DND-41 (cell line): ENCODE data around the gene AUH.

Source experiments
- ATAC-seq: fragments of 200-7000 bp; cut with Tn5 transposase; 3 replicates; pipeline ENCODE4 v1.9.1; 2021; ENCODE audit warnings: low read depth; ENCODE audit not compliant: insufficient read depth
- DNase-seq: peaks from one replicate; pipeline ENCODE4 v3.0.0-alpha.2; 2020
- H2AFZ ChIP-seq: 2 replicates; pipeline ENCODE4 v1.6.0; 2012; ENCODE audit warnings: low read depth, low read length
- H3K27ac ChIP-seq: 2 replicates; pipeline ENCODE4 v1.5.1; 2012; ENCODE audit warnings: low read length, inconsistent platforms
- H3K27me3 ChIP-seq: fragments of 200-600 bp; sonication (generic); 2 replicates; pipeline ENCODE4 v1.6.0; 2012; ENCODE audit warnings: low read length, mild to moderate bottlenecking, inconsistent platforms; ENCODE audit not compliant: insufficient read depth, poor library complexity
- H3K36me3 ChIP-seq: 2 replicates; pipeline ENCODE4 v1.5.1; 2012; ENCODE audit warnings: low read length, inconsistent platforms; ENCODE audit not compliant: insufficient read depth
- H3K4me1 ChIP-seq: 2 replicates; pipeline ENCODE4 v1.5.1; 2012; ENCODE audit warnings: mild to moderate bottlenecking, low read length; ENCODE audit not compliant: insufficient read depth
- H3K4me2 ChIP-seq: 2 replicates; pipeline ENCODE4 v1.6.0; 2012; ENCODE audit warnings: mild to moderate bottlenecking, moderate library complexity, low read length, inconsistent platforms; ENCODE audit not compliant: insufficient read depth
- H3K4me3 ChIP-seq, 2 experiments: fragments of 200-600 bp in 1 of 2; shearing (Covaris generic) in 1 of 2; 2 replicates each; pipeline ENCODE4 v1.5.1; 2012 to 2016; ENCODE audit warnings: inconsistent platforms in 2 of 2, low read length in 2 of 2, mild to moderate bottlenecking in 2 of 2, low read depth in 1 of 2, moderate library complexity in 1 of 2
- H3K79me2 ChIP-seq: 2 replicates; pipeline ENCODE4 v1.6.0; 2012; ENCODE audit warnings: low read length, inconsistent platforms; ENCODE audit not compliant: insufficient read depth
- H3K9ac ChIP-seq: 2 replicates; pipeline ENCODE4 v1.6.0; 2012; ENCODE audit warnings: low read depth, mild to moderate bottlenecking, inconsistent platforms, low read length, moderate library complexity
- H3K9me3 ChIP-seq: 2 replicates; pipeline ENCODE4 v1.5.1; 2012; ENCODE audit warnings: low read length, moderate library complexity, mild to moderate bottlenecking, inconsistent platforms; ENCODE audit not compliant: insufficient read depth, severe bottlenecking
- H4K20me1 ChIP-seq: 2 replicates; pipeline ENCODE4 v1.6.0; 2012; ENCODE audit warnings: low read length; ENCODE audit not compliant: insufficient read depth
- EZH2 ChIP-seq: IDR thresholded peaks from 3 replicates; pipeline ENCODE4 v1.6.1; 2012; ENCODE audit warnings: borderline replicate concordance, low read depth, mild to moderate bottlenecking, moderate library complexity, low read length, inconsistent platforms; ENCODE audit not compliant: severe bottlenecking
- TF ChIP-seq, protein P1 (sequence below): IDR thresholded peaks from 2 replicates; pipeline ENCODE4 v1.5.1; 2012; ENCODE audit warnings: borderline replicate concordance, low read length, moderate library complexity, mild to moderate bottlenecking; ENCODE audit not compliant: poor library complexity, severe bottlenecking; ENCODE audit errors: extremely low read depth

The AUH gene

GRCh38 chr9:91341258-91341746, 20.4 kb downstream of the AUH start:
- H3K27ac ChIP-seq: no peak overlapping the region
- DNase-seq (no peak), ATAC-seq (no peak)
- no peak overlapping the region for H3K9ac ChIP-seq
- H2AFZ ChIP-seq: no peak overlapping the region
- H3K79me2 ChIP-seq: no peaks in the 10 kb centered on the region
- TF ChIP-seq EZH2: no peak
- TF ChIP-seq, protein P1, sequence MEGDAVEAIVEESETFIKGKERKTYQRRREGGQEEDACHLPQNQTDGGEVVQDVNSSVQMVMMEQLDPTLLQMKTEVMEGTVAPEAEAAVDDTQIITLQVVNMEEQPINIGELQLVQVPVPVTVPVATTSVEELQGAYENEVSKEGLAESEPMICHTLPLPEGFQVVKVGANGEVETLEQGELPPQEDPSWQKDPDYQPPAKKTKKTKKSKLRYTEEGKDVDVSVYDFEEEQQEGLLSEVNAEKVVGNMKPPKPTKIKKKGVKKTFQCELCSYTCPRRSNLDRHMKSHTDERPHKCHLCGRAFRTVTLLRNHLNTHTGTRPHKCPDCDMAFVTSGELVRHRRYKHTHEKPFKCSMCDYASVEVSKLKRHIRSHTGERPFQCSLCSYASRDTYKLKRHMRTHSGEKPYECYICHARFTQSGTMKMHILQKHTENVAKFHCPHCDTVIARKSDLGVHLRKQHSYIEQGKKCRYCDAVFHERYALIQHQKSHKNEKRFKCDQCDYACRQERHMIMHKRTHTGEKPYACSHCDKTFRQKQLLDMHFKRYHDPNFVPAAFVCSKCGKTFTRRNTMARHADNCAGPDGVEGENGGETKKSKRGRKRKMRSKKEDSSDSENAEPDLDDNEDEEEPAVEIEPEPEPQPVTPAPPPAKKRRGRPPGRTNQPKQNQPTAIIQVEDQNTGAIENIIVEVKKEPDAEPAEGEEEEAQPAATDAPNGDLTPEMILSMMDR: no peak
- H3K9me3 ChIP-seq: no peaks in the 10 kb centered on the region
- H3K27me3 ChIP-seq: no peaks in the 10 kb centered on the region
- no peak overlapping the region for H3K4me3 ChIP-seq
- H3K4me2 ChIP-seq: no peak overlapping the region
- H4K20me1 ChIP-seq: no peaks in the 10 kb centered on the region
- no peaks in the 10 kb centered on the region for H3K4me1 ChIP-seq
- peaks cover 24% of the 10 kb centered on the region for H3K36me3 ChIP-seq

GRCh38 chr9:91340395-91340967, 21.2 kb downstream of the AUH start:
- no peaks in the 10 kb centered on the region for H3K9me3 ChIP-seq
- no peaks in the 10 kb centered on the region for H3K79me2 ChIP-seq
- H4K20me1 ChIP-seq: no peaks in the 10 kb centered on the region
- no peak overlapping the region for H3K27ac ChIP-seq
- peaks cover 24% of the 10 kb centered on the region for H3K36me3 ChIP-seq
- H3K9ac ChIP-seq: no peak overlapping the region
- H3K27me3 ChIP-seq: no peaks in the 10 kb centered on the region
- ATAC-seq (no peak), DNase-seq (no peak)
- no peak for TF ChIP-seq EZH2
- TF ChIP-seq, protein P1: no peak
- H3K4me2 ChIP-seq: no peak overlapping the region
- no peak overlapping the region for H3K4me3 ChIP-seq
- no peak overlapping the region for H2AFZ ChIP-seq
- no peaks in the 10 kb centered on the region for H3K4me1 ChIP-seq

DNA sequence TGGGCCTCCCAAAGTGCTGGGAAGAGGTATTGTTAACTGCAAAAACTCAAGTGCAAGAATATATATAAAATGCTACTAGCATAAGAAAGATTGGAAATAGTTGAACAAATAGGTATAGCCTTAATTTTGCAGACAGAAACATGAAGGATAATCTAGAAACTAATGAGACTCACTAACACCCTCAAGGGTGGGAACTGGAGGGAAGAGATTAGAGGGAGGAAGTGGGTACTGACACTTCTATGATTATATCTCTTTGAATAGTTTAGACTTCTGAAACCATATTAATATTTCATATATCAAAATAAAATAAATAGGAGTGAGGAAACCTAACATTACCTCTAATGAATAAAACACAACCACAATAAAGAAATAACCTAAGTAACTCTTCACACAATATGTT, 23.0 kb downstream of the AUH start:
- ATAC-seq (no peak), DNase-seq (no peak)
- peaks cover 24% of the 10 kb centered on the region for H3K36me3 ChIP-seq

More for the DNA sequence above, 23.0 kb downstream of the AUH start:
- Histone ChIP-seq H2AFZ (no peak overlapping the region), H3K27ac (no peak overlapping the region), H3K4me2 (no peak overlapping the region), H3K9me3 (no peaks in the 10 kb centered on the region), H3K79me2 (no peaks in the 10 kb centered on the region), H3K27me3 (no peaks in the 10 kb centered on the region), H3K4me1 (no peaks in the 10 kb centered on the region), H4K20me1 (no peaks in the 10 kb centered on the region), H3K9ac (no peak overlapping the region), H3K4me3 (no peak overlapping the region)
- TF ChIP-seq EZH2: no peak
- TF ChIP-seq, protein P1: no peak
